HFF-Myc (cell line): Measurements from ENCODE around the gene CRY2.
"Not testable (repeated sequence)": the region's sequence is repeated elsewhere in the genome, so short reads cannot be mapped to it uniquely, and the experiment has no call there.

Experiments
- DNase-seq: peaks from one replicate; pipeline ENCODE4 v3.0.0-alpha.2; 2011; ENCODE audit warnings: low read depth; ENCODE audit errors: extremely low read depth
- H3K4me3 ChIP-seq: replicated peaks from 2 replicates; pipeline ENCODE4 v1.5.1; 2011; ENCODE audit warnings: low read depth, mild to moderate bottlenecking, control low read depth, low read length
- TF ChIP-seq, protein P1 (sequence below): IDR thresholded peaks from 2 replicates; pipeline ENCODE4 v1.5.1; 2012; ENCODE audit warnings: mild to moderate bottlenecking, low read depth, low read length, control low read depth; ENCODE audit errors: missing control alignments

The CRY2 gene

GRCh38 chr11:45827123-45827522 lies 20.2 kb upstream of the CRY2 start:
- TF ChIP-seq, protein P1, sequence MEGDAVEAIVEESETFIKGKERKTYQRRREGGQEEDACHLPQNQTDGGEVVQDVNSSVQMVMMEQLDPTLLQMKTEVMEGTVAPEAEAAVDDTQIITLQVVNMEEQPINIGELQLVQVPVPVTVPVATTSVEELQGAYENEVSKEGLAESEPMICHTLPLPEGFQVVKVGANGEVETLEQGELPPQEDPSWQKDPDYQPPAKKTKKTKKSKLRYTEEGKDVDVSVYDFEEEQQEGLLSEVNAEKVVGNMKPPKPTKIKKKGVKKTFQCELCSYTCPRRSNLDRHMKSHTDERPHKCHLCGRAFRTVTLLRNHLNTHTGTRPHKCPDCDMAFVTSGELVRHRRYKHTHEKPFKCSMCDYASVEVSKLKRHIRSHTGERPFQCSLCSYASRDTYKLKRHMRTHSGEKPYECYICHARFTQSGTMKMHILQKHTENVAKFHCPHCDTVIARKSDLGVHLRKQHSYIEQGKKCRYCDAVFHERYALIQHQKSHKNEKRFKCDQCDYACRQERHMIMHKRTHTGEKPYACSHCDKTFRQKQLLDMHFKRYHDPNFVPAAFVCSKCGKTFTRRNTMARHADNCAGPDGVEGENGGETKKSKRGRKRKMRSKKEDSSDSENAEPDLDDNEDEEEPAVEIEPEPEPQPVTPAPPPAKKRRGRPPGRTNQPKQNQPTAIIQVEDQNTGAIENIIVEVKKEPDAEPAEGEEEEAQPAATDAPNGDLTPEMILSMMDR, result no peak
- H3K4me3 ChIP-seq, result no peak overlapping the region
- no peak for DNase-seq

GRCh38 chr11:45828996-45829395 lies 18.3 kb upstream of the CRY2 start:
- no peak overlapping the region for H3K4me3 ChIP-seq
- no peak for DNase-seq
- TF ChIP-seq, protein P1, result no peak

DNA sequence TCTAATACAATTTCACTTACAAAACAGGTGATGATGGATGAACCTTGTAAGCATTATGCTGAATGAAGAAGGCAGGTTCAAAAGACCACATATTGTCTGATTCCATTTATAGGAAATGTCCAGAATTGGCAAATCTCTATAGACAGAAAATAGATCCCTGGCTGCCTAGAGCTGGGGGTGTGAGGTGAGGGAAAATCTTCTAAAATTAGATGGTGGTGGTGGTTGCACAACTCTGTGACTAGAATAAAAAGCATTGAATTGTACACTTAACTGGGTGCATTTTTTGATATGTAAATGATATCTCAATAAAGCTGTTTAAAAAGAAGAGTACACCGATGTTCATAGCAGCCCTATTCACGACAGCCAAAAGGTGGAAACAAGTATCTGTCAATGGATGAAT lies 16.7 kb upstream of the CRY2 start:
- TF ChIP-seq, protein P1, result no peak
- no peak overlapping the region for H3K4me3 ChIP-seq

GRCh38 chr11:45832811-45833441 lies 14.3 kb upstream of the CRY2 start:
- no peak for DNase-seq

More for the DNA sequence above, 16.7 kb upstream of the CRY2 start:
- DNase-seq, result no peak

DNA sequence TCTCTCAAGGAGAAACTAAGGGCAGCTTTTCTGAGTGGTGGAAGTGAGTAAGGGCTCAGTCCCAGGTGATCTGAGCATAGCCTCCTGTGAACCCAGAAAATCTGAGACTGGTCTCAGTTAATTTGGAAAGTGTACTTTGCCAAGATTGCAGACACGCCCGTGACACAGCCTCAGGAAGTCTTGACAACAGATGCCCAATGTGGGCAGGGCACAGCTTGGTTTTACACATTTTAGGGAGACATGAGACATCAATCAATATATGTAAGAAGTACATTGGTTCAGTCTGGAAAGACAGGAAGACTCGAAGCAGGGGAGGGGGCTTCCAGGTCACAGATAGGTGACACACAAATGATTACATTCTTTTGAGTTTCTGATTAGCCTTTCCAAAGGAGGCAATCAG lies 13.5 kb upstream of the CRY2 start:
- no peak overlapping the region for H3K4me3 ChIP-seq
- DNase-seq, result no peak
- TF ChIP-seq, protein P1, result no peak

More at GRCh38 chr11:45832811-45833441, 14.3 kb upstream of the CRY2 start:
- TF ChIP-seq, protein P1, result no peak
- H3K4me3 ChIP-seq, result no peak overlapping the region

- no peak overlapping the region for H3K4me3 ChIP-seq
- TF ChIP-seq, protein P1, result no peak
- DNase-seq, result no peak
These were observed 12.9 kb upstream of the CRY2 start for GRCh38 chr11:45834298-45834756.

DNA sequence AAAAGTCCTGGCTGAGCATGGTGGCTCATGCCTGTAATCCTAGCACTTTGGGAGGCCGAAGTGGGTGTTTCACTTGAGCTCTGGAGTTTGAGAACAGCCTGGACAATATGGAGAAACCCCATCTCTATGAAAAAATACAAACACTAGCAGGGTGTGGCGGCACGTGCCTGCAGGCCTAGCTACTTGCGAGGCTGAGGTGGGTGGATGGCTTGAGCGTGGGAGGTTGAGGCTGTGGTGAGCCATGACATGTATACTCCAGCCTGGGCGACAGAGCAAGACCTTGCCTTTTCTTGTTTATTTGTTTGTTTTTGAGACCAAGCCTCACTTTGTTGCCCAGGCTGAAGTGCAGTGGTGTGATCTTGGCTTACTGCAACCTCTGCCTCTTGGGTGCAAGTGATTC lies 8.1 kb upstream of the CRY2 start:
- TF ChIP-seq, protein P1, result no peak
- no peak overlapping the region for H3K4me3 ChIP-seq
- DNase-seq, result no peak

DNA sequence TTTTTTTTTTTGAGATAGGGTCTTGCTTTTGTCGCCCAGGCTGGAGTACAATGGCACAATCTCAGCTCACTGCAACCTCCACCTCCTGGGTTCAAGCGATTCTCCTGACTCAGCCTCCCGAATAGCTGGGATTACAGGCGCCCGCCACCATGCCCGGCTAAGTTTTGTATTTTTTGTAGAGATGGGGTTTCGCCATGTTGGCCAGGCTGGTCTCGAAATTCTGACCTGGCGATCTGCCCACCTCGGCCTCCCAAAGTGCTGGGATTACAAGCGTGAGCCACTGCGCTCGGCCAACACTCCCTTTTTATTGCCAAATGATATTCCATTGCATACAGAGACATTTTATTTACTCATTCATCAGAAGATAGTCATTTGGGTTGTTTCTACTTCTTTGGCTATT lies 7.0 kb upstream of the CRY2 start:
- not testable (repeated sequence) for H3K4me3 ChIP-seq, DNase-seq
